ENCODE data around the gene SYT9. TPM values are rescaled to one million over a fixed set of nuclear protein-coding genes. Genes with fewer than 3 reads are reported as not detected.

Gene SYT9
- total RNA-seq, 1 donor from 2014 or later = 0.08 TPM

DNA sequence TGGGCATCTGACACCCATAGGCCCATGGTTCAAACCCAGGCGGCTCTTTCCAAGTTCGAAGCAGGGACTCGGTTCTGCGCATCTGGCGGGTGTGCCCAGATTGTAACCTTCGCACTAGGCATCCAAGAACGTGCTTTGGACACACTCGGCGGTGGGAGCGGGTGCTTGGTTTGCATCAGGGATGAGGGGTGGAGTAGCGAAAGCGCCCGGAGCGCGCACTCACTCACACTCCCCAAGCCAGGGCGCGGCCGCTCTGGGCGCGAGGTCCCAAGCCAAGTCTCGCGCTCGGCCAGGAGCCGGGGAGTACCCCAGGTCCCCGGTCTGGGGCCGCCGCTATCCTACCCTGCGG, 243 bp upstream of the SYT9 start:
- H3K4me3 ChIP-seq = peak overlapping the region; percentile 73
- DNase-seq = no peak
- H3K9me3 ChIP-seq (replicated peaks) = peaks cover 16% of the 10 kb centered on the region
- H3K27ac ChIP-seq (replicated peaks) = no peak overlapping the region
- no peaks in the 10 kb centered on the region for H3K36me3 ChIP-seq
- TF ChIP-seq, protein P1, sequence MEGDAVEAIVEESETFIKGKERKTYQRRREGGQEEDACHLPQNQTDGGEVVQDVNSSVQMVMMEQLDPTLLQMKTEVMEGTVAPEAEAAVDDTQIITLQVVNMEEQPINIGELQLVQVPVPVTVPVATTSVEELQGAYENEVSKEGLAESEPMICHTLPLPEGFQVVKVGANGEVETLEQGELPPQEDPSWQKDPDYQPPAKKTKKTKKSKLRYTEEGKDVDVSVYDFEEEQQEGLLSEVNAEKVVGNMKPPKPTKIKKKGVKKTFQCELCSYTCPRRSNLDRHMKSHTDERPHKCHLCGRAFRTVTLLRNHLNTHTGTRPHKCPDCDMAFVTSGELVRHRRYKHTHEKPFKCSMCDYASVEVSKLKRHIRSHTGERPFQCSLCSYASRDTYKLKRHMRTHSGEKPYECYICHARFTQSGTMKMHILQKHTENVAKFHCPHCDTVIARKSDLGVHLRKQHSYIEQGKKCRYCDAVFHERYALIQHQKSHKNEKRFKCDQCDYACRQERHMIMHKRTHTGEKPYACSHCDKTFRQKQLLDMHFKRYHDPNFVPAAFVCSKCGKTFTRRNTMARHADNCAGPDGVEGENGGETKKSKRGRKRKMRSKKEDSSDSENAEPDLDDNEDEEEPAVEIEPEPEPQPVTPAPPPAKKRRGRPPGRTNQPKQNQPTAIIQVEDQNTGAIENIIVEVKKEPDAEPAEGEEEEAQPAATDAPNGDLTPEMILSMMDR (IDR thresholded peaks at IDR 0.05; ENCODE audit: borderline replicate concordance) = no peak
- peaks cover 48% of the 10 kb centered on the region for H3K27me3 ChIP-seq (ENCODE audit: low read depth)
- intact Hi-C loops (cut with micrococcal nuclease) = no loop called here
- H3K4me1 ChIP-seq = peaks cover 15% of the 10 kb centered on the region

DNA sequence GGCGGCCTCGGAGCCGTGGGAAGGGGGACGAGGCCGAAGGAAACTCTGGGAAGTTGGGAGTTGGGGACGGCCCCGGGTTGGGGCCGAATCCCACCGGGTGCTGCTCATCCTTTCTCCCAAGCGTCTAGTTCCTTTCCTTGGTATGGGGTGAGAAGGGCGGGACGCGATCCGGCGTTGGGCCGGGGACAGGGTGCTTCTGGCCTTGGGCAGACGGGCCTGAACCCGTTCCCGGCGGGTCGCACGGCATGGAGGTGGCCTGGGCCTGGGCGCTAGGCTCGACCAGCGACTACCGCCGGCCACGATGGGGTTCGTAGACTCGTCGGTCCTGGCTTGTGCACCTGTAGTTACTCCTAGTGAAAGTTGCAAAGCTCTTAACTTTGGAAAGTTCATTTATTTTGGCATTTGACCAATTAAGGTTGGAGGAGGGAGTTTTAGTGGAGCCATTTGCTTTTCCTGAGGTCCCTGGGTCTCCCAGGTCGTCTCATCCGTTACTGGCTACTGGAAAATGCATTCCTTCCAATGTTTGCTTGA, 1.0 kb downstream of the SYT9 start:
- peaks cover 14% of the 10 kb centered on the region for H3K9me3 ChIP-seq (replicated peaks)
- intact Hi-C loops (cut with micrococcal nuclease) = no loop called here
- H3K4me3 ChIP-seq = peak overlapping the region; percentile 73
- DNase-seq = no peak
- H3K27me3 ChIP-seq (ENCODE audit: low read depth) = peaks cover 48% of the 10 kb centered on the region
- TF ChIP-seq, protein P1 (IDR thresholded peaks at IDR 0.05; ENCODE audit: borderline replicate concordance) = no peak
- H3K27ac ChIP-seq (replicated peaks) = no peak overlapping the region
- H3K36me3 ChIP-seq = no peaks in the 10 kb centered on the region
- peaks cover 15% of the 10 kb centered on the region for H3K4me1 ChIP-seq

DNA sequence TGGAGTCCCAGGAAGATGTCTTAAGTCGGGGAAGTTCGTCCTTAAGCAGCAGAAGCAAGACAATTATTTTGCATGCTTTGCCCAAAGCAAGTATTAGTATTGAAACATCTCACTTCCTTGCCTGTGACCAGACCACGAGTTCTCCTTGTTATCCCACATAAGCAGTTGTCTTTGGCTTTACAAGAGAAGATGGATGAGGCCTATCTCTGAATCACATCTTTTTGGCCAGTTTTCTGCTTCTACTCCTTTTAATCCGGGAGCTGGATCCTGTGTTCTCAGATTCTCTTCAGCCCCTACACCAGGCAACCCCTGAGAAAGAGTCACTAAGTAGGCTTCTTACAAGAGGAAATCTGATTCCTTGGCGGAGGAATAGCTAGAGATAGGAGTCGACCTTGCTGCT, 2.1 kb downstream of the SYT9 start:
- Histone ChIP-seq H3K9me3 (replicated peaks) (peaks cover 4% of the 10 kb centered on the region), H3K36me3 (no peaks in the 10 kb centered on the region), H3K27me3 (ENCODE audit: low read depth) (peaks cover 56% of the 10 kb centered on the region), H3K4me1 (peaks cover 15% of the 10 kb centered on the region), H3K27ac (replicated peaks) (no peak overlapping the region), H3K4me3 (no peak overlapping the region)
- TF ChIP-seq, protein P1 (IDR thresholded peaks at IDR 0.05; ENCODE audit: borderline replicate concordance) = no peak
- DNase-seq = no peak
- intact Hi-C loops (cut with micrococcal nuclease) = no loop called here

DNA sequence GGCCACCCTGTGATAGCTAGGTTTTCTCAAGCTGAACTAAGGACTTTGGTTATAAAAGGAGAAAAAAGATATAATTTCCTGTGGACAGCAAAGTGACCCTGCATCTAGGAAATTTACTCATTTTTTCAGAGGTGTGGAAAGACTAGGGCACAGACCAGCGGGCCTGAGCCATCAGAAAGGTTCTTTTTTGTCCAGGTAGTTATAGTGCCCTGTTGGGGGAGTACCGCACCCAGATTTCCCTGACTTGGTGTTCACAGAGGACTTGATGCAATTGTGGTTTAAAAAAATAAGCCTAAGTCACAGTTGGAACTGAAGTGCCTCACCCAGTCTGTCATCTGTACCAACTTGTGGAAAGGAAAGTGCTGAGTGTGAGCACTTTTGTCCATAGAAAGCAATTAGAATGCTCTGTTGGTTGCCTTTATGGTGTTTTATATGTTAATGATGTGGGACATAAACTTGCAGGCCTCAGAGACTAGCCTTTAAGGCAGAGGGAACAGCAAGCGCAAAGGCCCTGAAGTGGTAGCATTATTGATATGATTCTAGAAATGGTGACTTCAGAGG, 3.1 kb downstream of the SYT9 start:
- Histone ChIP-seq H3K9me3 (replicated peaks) (no peaks in the 10 kb centered on the region), H3K27ac (replicated peaks) (no peak overlapping the region), H3K27me3 (ENCODE audit: low read depth) (peaks cover 66% of the 10 kb centered on the region), H3K4me3 (no peak overlapping the region), H3K4me1 (peaks cover 15% of the 10 kb centered on the region), H3K36me3 (no peaks in the 10 kb centered on the region)
- intact Hi-C loops (cut with micrococcal nuclease) = no loop called here
- TF ChIP-seq, protein P1 (IDR thresholded peaks at IDR 0.05; ENCODE audit: borderline replicate concordance) = no peak
- no peak for DNase-seq

DNA sequence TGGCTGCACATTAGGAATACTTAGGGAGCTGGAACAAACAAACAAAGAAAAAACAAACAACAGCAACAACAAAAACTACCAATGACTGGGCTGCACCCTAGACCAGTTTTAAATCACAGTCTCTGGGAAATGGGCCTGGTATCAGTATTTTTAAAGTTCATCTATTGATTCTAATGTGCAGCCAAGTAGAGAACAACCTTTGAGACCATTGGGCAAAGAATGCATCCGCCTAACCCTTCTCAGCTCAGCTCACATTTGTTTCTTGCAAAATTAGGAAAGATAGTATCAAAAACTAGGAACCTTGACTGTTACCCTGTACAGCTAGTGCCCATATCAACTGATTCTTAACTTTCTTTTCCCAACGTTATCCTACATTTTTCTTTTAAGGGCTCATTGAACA, 5.2 kb downstream of the SYT9 start:
- H3K36me3 ChIP-seq = no peaks in the 10 kb centered on the region
- no peak for DNase-seq
- H3K9me3 ChIP-seq (replicated peaks) = no peaks in the 10 kb centered on the region
- H3K27ac ChIP-seq (replicated peaks) = no peak overlapping the region
- intact Hi-C loops (cut with micrococcal nuclease) = no loop called here
- peaks cover 62% of the 10 kb centered on the region for H3K27me3 ChIP-seq (ENCODE audit: low read depth)
- H3K4me1 ChIP-seq = peaks cover 10% of the 10 kb centered on the region
- H3K4me3 ChIP-seq = no peak overlapping the region
- TF ChIP-seq, protein P1 (IDR thresholded peaks at IDR 0.05; ENCODE audit: borderline replicate concordance) = no peak

Measured in left ventricle myocardium inferior (tissue), 1 donor.